ENCODE measurements around the gene DAZAP1.

DNA sequence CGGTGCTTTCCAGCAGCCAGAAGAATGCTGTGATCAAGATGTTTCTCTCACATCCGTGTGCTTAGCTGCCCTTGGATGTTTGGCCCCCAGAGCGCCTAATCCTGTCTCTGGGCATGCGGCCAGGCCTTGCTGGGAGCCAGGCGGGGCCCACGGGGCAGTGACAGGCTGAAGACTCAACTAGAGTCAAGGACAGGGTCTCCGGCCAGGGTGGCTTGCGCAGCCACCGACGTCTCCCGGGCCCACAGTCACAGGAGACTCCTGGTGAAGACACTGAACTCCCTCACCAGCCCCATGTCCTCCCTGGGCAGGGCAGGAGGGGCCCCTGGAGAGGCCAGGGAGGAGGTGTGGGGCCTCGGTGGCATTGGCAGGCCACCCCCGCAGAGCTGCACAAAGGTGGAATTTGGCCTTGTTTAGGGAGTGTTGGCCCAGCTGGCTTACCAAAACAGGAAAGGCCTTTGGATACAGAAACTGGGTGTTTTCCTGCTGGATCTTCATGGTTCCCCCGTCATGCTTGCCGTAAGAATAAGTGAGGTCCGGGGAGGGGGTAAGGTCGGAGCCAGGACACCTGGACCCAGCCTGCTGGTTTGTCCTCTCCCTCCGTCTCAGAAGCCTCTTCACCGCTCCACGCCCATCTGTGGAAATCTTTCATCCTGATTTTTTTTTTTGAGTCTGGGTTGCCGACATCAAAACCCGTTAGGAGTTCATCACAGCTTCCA is 33.7 kb upstream of the DAZAP1 start:
- TF ChIP-seq POLR2A (IDR thresholded peaks at IDR 0.05) = no peak
- TF ChIP-seq, protein P1, sequence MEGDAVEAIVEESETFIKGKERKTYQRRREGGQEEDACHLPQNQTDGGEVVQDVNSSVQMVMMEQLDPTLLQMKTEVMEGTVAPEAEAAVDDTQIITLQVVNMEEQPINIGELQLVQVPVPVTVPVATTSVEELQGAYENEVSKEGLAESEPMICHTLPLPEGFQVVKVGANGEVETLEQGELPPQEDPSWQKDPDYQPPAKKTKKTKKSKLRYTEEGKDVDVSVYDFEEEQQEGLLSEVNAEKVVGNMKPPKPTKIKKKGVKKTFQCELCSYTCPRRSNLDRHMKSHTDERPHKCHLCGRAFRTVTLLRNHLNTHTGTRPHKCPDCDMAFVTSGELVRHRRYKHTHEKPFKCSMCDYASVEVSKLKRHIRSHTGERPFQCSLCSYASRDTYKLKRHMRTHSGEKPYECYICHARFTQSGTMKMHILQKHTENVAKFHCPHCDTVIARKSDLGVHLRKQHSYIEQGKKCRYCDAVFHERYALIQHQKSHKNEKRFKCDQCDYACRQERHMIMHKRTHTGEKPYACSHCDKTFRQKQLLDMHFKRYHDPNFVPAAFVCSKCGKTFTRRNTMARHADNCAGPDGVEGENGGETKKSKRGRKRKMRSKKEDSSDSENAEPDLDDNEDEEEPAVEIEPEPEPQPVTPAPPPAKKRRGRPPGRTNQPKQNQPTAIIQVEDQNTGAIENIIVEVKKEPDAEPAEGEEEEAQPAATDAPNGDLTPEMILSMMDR (IDR thresholded peaks at IDR 0.05) = no peak
